Middle frontal gyrus (tissue), 1 donor: Measurements from ENCODE around the gene CARD18.

Experiments used
- DNase-seq: peaks from one replicate; pipeline ENCODE4 v3.0.0-alpha.2; 2015; ENCODE audit warnings: low spot score; ENCODE audit errors: extremely low spot score

Gene CARD18, protein sequence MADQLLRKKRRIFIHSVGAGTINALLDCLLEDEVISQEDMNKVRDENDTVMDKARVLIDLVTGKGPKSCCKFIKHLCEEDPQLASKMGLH

DNA sequence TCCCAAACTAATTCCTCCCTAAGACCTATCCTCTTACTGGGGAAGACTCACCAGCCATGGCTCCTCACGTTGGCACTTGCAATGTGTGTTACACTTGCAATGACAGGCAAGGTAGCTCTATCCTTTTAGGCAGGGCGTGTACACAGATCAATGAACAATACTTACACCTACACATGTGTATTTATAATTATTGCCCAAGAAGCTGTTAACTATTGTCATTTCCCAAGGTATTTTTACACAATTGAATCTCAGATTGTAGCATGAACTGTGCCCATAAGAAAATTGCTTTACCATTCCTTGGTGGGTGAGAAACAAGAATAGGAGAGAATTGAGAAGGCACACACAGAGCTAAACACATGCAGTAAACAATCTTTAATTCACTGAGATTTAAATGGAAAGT, at the start of gene CARD18:
TSS of gene CARD18 (minus strand) at position 101 of the 400 bp plus-strand sequence. CDS start at position 58, 43 bp downstream.
- DNase-seq = no peak

DNA sequence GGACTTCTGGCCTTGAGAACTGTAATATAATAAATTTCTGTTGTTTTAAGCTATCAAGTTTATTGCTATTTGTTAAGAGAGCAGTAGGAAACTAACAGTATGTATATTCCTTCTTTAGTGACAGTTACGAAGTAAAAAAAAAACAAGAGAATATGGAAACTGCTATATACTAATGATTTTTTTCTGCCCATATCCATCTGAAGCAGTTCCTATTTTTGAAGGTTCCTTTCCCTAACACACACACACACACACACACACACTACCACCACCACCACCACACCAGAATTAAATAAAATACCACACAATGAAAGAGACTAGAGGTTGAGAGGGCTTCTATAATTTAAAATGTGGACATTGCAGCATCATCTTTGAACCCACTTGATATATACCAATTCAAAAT, 44.4 kb upstream of the CARD18 start:
- no peak for DNase-seq

GRCh38 chr11:105183426-105183825, 43.9 kb upstream of the CARD18 start:
- no peak for DNase-seq

DNA sequence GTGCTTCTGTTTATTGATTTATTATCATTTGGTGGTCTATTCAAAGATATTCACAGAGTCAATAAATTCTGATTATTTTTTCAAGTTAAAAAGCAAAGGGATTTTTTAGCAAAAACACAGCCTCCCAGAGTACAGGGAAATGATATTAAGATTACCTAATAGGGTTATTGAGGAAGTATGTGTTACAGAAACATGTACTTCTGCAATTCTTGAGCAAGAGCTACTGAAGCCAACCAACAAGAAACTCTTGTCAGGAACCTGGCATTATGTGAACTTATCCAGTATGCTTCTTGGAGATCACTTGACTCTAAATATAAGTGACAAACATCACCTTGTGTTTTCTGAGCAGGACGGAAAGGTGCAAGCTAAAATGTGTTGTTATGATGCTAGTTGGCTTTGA, 42.0 kb upstream of the CARD18 start:
- no peak for DNase-seq

DNA sequence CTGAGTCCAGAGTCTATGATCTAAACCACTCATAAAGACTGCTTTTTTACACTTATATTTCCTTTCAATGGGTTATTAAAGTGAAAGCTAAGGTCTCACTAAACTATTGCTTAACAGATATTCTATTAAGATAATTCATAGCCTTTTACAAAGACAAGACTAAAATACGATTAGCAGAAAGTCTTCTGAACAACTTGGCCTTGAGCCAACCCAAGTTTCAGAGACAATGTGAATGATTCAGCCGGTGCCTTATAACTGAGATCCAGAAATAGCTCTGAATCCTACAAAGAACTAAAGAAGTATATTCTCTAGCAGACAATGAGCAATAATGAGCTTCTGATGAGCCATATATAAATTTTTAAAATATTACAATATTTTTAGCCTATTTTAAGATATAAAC, 41.5 kb upstream of the CARD18 start:
- DNase-seq = no peak

GRCh38 chr11:105179542-105180278, 40.1 kb upstream of the CARD18 start:
- DNase-seq = no peak

GRCh38 chr11:105177658-105178057, 38.1 kb upstream of the CARD18 start:
- no peak for DNase-seq

- no peak for DNase-seq
Measured at GRCh38 chr11:105168457-105168856, 28.9 kb upstream of the CARD18 start.

DNA sequence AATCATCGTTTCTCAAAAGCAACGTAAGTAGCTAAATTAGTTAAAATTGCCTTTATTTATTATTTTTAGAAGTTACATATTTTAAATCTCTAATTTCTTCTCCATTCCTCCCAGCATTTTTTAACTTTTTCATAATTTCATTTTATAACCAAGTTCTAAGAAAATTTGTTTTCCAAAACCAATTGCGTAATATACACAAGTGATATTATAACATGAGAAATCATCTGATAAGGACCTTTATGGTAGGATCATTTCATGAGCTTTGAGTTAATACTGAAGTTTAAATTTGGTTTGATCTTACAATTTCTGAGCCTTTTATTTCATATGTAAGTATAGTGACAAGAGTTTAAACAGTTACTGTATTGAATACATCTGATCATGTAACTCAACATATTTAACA, 27.7 kb upstream of the CARD18 start:
- no peak for DNase-seq

GRCh38 chr11:105164208-105164607, 24.6 kb upstream of the CARD18 start:
- no peak for DNase-seq

DNA sequence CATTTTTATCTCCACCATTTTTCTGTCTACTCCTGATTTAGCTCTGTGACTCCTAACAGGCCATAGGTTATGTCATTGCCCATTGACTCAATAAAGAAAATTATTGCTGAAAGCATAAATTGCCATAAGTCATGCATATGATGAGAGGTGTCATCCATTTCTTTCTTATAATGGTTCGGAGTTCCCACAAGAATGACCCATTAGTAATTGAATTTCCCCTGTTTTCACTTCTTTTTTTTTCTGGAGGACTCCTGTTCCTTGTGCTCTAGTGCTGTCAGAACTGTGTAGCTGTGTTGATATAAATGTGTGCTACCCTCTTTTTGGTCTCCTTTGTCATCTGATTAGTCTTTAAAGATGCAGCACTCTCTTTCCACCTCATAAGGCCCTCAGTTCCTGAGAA, 22.9 kb upstream of the CARD18 start:
- no peak for DNase-seq

- no peak for DNase-seq
Measured at GRCh38 chr11:105158436-105158835, 18.9 kb upstream of the CARD18 start.

- no peak for DNase-seq
Measured at GRCh38 chr11:105156720-105157119, 17.2 kb upstream of the CARD18 start.

DNA sequence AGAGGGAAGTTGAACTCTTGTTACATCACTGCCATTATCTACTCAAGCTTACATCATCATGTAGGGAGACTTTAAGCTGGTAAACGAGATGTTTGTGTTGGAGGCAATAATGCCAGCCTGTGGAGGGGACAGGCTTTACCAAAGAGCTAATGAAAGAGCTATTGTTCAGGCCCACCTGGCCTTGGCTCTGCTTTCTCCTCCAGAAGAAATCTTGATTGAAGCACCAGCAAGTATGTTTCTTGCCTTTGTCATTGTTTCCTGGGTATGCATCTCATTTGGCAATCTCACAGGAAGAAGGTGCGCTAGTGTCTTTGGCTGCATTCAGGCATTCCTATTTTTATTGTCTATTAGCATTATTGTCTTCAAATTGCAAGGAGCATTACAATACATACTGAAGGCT, 16.7 kb upstream of the CARD18 start:
- no peak for DNase-seq

DNA sequence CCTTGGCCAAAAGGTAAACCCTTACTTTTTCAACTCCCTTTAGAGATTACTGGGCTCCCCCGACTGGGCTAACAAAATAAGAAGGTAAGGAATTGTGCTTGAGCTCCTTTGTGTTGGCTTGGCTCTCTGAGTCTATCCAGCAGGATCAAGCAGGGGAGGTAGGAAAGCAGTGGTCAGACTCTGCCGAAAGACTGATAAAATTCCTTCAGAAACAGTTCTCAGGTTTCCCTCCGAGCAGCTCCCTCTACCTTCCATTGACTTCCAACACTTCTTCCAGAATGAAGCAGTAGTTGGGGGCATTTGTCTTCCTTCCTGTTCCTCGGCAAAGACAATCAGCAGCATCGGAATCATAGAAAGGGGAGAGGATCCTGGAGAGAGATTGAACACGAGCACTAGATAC, 16.1 kb upstream of the CARD18 start:
- no peak for DNase-seq

- no peak for DNase-seq
Measured at GRCh38 chr11:105153392-105153791, 13.8 kb upstream of the CARD18 start.

GRCh38 chr11:105152560-105152959, 13.0 kb upstream of the CARD18 start:
- no peak for DNase-seq

GRCh38 chr11:105152021-105152512, 12.5 kb upstream of the CARD18 start:
- DNase-seq = no peak

DNA sequence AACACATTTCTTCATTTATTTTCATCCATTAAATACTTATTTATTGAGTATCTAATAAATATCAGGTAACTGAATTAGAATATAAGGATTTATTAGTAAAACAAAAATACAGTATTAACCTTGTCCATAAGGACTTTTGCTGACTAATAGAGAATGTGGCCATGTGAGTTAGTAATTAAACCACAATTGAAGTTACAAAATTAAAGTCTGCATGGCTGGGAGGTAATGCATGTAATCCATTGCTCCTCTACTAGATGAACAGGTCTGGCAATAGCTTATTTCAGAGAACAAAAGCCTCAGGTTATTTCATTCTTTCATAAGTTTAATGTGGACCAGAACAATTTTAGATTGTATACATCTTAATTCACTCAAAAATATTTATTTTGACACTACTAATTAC, 9.9 kb upstream of the CARD18 start:
- DNase-seq = no peak

DNA sequence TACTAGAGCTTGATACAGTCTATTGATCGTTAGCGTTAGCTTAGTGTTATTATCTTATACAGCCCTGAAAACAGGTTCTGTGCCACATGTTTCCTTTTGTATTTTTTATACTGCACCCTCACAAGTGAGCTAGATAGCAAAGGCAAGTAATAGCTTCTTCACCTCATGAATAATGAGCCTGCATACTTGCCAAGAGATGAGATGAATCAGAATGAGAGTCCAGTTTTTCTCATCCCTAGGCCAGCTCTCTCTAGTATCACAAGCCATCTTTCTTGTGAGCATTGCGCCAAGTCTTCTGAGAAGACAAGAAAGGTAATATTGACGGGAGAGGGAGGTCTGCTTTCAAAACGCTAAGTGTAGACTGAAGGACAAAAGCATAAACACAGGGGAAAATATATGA, 8.7 kb upstream of the CARD18 start:
- no peak for DNase-seq

DNA sequence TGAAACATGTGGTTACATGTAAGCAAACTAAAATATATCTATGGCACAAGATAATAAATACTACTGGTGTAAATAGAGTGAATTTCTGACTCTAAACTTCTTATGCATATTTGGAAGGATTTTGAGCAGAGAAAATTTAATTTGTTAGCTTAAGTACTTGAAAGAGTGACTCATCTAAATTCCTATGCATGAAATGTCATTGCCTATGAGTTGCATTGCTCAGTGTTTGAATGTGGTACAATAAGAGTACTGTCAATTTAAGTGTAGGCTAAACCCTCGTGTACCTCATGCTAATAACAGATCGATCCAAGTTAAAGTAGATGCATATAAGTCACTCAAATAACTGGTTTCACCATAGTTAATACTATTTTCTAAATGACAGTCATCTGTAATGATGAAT, 5.3 kb upstream of the CARD18 start:
- DNase-seq = no peak

DNA sequence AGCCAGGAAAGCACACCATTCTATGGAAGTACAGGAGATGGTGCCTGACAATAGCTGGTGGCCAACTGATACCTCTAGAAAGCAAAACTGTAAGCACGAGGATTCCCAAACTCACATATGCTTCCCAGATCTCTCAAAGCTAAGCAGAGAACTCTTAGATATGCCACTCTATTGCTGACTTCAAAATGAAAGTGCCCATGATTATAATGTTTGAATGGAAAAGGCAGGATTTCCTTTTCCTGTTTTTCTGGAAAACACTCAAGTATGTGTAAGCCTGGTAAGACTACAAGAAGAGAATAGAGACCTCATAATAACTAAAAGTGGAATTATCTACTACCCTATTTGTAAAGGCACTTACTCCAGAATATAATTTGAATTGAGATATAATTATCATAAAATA, 2.6 kb upstream of the CARD18 start:
- no peak for DNase-seq

DNA sequence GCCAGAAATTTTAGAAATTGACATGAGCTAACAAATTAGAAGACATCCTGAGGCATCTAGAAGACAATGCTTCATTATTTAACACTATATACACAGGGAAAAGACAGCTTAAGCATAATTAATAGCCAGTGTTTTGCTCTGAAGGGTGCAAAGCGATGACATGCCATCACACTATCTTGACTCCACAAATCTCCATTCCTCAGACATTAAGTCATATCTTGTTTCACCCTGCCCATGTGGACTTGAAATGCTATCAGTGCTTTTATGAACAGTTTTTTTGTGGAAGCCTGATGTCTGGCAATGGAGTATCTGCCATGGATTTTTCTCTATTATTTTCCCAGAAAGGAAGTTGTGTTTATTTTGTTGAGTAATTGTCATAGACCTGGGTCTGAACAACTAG, 2.3 kb downstream of the CARD18 start:
- DNase-seq = no peak
